HG02840 (cell line): ENCODE results near the gene SCGB3A2.
"Not testable (repeated sequence)": the region's sequence is repeated elsewhere in the genome, so short reads cannot be mapped to it uniquely, and the experiment has no call there.

Experiments used
- ATAC-seq: cut with Tn5 transposase; IDR thresholded peaks from one replicate; pipeline ENCODE4 v1.9.1; 2021; ENCODE audit warnings: mild to moderate bottlenecking, moderate library complexity, moderate number of reproducible peaks; ENCODE audit not compliant: unreplicated experiment, low FRiP score

Gene SCGB3A2

DNA sequence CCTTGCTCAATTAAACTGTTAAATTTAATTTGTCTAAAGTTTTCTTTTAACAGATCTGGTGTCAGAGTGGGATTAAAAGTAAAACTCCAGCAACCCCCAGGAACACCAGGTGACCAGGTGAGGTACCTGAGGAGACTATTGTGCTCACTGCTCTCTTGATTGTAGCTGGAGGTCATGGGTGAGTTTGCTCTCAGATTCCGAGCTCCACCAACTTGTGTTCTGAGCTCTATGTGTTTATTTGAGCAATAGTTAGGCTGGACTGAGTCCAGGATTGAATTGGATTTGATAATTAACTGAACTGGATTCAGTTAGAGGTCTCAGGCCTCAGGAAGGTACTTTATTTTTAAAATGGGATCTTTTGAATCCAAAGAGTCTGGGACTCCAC, 17.9 kb upstream of the SCGB3A2 start:
- ATAC-seq = no peak

GRCh38 chr5:147863454-147864158, 14.9 kb upstream of the SCGB3A2 start:
- no peak for ATAC-seq

GRCh38 chr5:147869112-147869511, 9.4 kb upstream of the SCGB3A2 start:
- no peak for ATAC-seq

DNA sequence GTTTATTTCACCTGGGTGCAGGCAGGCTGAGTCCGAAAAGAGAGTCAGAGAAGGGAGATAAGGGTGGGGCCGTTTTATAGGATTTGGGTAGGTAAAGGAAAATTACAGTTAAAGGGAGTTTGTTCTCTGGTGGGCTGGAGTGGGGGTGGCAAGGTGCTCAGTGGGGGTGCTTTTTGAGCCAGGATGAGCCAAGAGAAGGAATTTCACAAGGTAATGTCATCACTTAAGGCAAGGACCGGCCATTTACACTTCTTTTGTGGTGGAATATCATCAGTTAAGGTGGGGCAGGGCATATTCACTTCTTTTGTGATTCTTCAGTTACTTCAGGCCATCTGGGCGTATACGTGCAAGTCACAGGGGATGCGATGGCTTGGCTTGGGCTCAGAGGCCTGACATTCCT, 8.6 kb upstream of the SCGB3A2 start:
- ATAC-seq = not testable (repeated sequence)

DNA sequence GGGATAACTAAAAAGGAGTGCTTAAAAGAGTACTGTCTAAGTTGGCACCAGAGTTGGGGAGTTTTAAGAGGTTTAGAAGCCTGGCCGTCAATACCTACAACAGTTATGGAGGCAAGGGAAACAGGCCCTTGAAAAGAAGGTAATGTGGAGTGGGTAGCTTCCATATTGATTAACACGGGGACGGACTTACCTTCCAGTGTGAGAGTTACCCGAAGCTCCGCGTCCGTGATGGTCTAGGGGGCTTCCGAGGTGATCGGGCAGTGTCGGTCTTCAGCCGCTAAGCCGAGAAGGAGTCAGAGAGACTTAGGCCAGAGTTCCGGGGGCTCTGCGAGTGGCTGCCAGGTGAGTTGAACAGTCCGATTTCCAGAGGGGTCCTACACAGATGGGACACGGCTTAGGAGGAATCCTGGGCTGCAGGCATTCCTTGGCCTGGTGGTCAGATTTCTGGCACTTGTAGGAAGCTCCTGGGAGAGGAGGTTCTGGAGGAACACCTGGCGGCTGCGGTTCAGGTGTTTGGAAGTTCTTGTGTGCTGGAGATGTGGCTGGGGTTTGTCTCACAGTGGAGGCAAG, 6.4 kb upstream of the SCGB3A2 start:
- not testable (repeated sequence) for ATAC-seq

- not testable (repeated sequence) for ATAC-seq
Measured at GRCh38 chr5:147872744-147873435, 5.6 kb upstream of the SCGB3A2 start.

- not testable (repeated sequence) for ATAC-seq
Measured at GRCh38 chr5:147874118-147874875, 4.2 kb upstream of the SCGB3A2 start.

- no peak for ATAC-seq
Measured at GRCh38 chr5:147874910-147875367, 3.6 kb upstream of the SCGB3A2 start.

GRCh38 chr5:147876141-147876540, 2.4 kb upstream of the SCGB3A2 start:
- ATAC-seq = no peak

DNA sequence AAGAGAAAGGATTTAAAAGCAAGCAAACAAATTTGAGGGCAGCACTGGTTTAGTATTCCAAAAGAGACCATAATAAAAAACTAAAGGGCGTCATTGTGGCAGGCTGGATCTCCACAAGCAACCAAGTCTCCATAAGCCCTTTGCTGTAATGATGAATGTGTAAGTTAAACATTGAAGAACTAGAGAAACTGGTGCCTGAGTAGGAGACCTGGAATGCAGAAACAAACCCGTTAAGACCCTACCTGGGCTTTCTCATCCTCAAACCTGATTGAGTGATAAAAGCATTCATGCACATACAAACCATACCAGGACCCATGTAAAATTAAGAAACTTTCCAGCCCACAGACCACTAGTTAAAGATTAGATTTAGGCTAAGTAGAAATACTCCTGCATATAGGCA, 1.9 kb upstream of the SCGB3A2 start:
- ATAC-seq = no peak

GRCh38 chr5:147879784-147880183, 1.3 kb downstream of the SCGB3A2 start:
- ATAC-seq = no peak

DNA sequence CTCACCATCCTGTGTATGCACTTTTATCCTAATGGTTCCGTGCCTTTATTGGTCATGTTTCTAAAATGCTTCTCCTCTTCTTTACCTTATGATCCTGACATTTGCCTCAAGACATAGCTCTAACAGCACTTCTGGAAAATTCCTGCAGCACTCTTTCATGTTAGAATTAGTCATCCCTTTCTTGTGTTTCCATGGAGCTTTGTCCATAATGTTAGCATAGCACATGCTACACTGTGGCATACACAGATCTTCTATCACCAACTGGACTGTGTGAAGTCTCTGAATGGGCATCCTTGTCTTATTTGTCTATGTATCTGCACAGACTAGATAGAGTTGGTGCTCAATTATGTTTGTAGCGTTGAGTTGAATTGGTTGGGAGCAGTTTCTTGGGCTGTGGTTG, 2.0 kb downstream of the SCGB3A2 start:
- ATAC-seq = no peak

DNA sequence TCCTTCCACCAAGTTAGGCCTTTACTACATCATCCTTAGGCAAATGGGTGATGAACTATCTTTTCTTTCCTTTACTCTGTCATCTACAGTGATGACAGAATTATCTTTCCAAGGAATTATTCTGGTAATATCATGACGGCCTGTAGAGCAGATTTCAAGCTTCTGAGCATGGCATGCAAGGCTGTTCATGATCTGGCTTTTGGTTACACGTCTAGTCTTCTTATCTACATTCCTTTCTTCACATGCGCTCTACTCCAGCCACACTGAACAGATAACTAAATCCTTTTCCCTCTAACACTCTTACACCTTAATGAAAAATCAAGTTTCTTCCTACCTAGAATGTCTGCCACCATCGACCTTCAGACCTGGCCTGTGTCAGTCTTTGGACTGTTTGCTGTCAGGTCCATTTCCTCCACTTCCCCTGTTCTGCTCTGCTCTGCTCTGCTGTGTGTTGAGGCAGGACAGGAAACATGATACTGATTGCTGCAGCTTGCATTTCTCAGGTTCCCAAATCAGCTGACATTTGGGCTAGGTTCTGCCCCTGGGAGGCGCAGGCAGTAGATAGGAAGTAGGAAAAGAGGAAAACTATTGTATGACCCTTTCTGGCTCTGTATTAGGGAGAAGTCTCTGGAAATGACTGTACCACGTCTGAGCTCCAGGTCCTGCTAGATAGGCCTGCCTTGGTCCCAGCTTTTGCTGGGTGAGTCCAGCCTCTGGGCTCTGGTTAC, 4.2 kb downstream of the SCGB3A2 start:
- ATAC-seq = no peak

DNA sequence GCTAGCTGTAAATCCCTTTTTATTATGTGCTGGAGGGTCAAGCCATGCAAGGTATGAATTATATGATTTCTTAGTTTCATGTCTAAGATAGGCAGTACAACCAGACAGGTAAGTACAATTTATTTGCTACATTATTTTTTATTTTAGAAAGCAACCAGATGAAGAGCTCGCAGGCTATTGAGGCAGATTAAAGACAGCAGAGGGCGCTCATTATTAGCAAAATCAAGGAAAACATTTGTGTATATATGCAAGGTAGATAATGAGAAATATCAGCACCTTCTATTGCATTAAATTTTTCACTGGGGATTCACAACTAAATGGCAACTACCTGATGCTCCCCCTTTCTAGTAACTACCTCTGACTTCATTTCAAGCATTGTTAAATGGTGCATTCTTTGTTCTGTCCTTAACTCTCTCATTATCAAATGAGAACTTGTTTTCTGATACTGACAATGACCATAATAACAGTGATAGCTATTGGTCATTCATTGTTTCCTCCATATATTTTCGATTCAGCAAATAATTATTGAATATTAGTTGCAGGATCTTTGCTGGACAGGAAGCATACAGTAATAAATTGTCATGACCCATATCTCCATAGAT, 8.6 kb downstream of the SCGB3A2 start:
- ATAC-seq = no peak

DNA sequence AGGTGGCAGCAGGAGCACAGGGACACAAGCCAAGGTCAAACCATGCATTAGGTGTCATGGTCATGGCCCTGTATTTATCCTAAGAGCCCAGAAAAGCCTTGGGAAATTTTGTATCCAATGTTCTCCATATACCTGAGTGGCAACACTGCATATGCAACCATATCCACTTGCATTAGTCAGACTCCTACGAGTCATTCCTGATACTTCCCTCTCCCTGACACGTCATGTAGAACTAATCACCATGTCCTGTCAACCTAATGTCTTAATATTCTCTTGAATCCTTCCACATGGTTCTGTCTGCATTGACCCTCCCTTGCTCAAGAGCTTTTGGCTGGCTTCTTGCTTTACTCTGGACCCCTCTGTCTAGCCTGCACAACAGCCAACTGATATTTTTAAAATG, 9.4 kb downstream of the SCGB3A2 start:
- ATAC-seq = no peak

GRCh38 chr5:147892696-147893296, 14.3 kb downstream of the SCGB3A2 start:
- ATAC-seq = no peak

- ATAC-seq = no peak
Measured at GRCh38 chr5:147893820-147894219, 15.3 kb downstream of the SCGB3A2 start.

DNA sequence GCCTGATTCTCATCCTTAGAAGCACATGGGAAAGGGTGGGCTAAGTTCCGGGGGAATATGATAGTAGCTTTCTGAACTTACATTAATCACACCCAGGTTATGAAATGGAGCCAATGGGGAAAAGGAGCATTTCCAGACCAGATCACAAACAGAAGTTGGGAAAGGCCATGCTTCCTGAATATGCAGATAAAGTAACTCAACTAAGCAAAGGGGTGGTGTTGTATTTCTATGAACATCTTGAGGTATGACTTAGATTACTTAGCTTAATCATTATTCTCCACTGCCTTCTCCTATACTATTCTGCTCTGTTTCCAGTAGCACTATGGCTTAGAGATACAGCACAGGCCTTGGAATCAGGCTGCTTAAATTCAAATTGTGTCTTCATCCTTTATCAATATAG, 17.4 kb downstream of the SCGB3A2 start:
- ATAC-seq = no peak

- no peak for ATAC-seq
Measured at GRCh38 chr5:147898875-147899401, 20.4 kb downstream of the SCGB3A2 start.
